GM21723 (cell line): ENCODE data around the gene PRR5L.

Experiments
- ATAC-seq: cut with Tn5 transposase; IDR thresholded peaks from one replicate; pipeline ENCODE4 v1.9.1; 2021; ENCODE audit warnings: mild to moderate bottlenecking, moderate library complexity; ENCODE audit not compliant: unreplicated experiment

PRR5L gene

DNA sequence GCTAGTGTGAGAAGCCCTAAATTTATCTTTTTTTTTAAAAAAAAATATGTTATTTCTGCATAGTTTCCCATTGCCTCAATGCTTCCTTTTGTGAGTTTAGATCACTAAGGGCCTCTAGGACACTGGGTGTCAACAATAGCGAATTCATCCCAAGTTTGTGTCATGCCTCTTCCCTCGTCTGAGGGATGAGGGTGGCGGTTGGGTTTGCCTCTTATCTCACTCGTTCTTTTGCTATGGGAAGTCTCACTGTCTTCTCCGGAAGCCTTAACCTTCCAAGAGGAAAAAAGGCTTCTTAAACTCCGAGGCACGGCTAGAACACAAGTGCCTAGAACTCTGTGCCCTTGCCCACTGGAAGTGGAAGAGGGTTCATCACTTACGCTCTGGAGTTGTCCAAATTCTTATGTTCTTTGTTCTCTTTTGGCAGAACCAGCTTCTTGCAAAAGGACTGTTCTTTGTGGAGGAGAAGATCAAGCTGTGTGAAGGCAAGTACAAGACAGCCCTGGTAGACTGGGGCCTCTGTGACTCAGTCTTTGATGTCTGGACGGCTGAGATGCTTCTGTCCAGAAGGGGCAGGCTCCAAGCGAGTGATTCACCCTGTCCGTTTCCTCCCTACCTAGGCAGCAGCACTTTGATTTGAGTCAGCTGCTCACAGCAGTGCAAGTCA, 135.5 kb downstream of the PRR5L start:
- ATAC-seq: no peak

DNA sequence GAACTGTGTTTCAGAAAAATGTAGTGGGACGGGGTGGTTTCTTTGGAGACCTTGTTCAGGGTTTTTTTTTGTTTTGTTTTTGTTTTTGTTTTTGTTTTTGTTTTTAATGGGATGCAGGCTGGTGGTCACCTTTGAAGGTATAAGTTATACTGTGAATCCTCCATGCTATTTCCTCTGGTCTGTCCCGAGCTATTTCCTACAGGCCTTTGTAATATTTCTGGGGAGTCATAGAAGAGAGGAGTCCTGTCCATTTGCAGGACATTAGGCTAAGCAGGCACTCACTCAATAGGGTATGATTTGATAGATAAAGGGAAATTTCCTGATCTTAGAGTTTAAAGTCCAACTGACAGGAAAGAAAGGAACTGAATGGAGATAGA, 136.0 kb downstream of the PRR5L start:
- no peak for ATAC-seq

DNA sequence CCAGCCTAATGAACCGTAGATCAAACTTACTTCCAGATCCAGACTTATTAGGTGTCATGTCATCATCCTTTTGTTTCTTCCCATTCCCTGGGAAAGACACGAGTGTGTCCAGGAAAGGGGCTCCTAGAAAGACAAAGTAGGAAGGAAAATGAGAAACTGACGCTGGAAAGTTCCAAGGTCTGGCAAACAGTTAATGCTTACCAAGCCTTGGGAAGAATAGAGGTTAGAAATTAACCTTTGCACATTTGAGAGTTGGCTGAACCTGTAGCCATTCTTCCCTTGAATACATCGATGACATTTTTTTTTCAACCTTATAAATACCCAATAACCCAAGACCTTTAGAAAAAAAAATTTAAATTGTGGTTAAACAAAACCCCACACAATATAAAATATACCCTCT, 136.7 kb downstream of the PRR5L start:
- no peak for ATAC-seq

DNA sequence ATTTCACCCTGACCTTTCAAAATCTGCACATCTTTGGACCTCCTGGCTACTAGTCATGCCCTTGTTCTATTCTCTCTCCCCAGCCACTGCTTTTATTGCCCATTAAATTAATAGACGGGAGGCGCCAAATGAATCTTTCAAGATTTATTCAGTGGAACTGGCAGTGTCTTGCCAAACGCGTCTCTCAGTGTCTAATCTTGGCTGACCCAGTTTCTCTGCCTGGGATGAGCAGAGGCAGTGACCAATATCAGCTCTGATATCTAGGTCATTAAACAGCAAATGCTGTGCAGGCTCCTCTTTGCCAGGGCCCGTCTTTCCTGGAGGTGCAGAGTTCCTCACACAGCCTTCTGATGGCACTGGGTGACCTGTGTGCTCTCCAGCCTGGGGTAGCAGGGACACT, 140.0 kb downstream of the PRR5L start:
- no peak for ATAC-seq

DNA sequence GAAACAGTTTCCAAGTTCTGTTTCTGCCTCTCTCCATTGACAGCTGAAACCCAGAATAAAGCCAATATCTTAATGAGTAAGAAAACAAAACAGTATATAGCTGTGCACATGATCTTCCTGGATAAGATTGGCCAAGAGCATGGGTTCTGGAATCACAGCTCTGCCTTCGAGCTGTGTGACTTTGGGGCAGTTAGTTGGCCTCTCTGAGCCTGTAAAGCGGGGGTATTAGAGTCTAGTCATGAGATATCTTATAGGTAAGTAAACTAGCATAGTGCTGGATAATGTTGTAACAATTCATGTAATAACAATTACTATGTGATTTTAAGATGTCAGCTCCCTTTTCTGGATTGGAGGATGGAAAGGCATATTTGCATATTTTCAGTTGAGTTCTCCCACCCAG, 140.5 kb downstream of the PRR5L start:
- ATAC-seq: no peak

DNA sequence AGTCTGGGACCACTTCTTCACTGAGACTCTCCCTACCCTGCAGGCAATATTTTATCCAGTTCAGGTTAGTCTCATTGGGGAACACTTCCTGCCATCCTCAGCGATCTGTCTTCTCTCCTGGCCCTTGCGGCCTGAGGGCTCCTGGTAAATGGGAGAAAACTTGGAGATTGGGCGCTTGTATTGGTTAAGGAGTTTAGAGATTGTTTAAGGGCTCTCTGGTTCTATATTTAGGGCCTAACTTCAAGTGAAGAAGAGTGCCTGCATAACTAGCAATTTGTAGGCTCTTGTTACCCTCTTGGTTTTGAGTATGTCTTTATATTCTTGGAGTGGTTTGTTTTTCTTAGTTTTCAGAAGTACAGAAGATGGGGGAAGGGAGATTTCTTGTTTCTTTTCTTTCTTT, 141.3 kb downstream of the PRR5L start:
- no peak for ATAC-seq

DNA sequence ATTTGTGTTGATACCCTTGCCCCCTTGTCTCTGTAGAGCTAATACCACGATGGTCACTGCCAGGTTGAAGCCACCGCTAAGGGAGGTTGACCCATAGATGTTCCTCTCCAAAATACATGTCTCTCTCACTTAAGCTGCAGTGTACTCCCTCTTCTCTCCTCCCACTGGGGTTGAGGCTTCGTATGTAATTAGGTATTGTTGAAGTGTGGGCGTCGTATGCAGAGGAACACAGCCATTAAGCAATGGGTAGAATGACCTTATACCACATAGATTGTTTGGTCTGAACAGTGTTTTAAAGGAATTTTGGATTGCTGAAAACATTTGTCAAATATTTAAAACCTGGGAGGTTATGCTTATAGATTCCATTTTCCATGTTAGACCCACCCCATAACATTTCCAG, 142.0 kb downstream of the PRR5L start:
- ATAC-seq: no peak

DNA sequence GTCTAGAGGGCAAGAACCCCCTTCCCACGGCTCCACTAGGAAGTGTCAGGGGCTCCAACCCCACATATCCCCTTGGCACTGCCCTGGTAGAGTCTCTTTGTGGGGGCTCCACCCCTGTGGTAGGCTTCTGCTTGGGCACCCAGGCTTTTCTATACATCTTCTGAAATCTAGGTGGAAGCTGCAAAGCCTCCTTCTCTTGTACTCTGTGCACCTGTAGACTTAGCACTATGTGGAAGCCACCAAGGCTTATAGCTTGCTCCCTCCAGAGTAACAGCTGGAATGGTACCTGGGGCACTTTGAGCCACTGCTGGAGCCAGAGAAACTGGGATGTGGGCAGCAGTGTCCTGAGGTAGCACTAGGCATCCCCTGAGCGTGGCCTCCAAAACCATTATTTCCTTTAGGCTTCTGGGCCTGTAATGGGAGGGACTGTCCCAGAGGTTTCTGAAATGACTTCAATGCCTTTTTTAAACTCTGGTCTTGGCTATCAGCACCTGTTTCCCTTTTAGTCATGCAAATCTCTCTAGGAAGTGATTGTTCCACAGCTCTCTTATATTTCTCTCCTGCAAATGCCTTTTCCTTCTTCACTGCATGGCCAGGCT, 145.6 kb downstream of the PRR5L start:
- peak; percentile 99 for ATAC-seq

DNA sequence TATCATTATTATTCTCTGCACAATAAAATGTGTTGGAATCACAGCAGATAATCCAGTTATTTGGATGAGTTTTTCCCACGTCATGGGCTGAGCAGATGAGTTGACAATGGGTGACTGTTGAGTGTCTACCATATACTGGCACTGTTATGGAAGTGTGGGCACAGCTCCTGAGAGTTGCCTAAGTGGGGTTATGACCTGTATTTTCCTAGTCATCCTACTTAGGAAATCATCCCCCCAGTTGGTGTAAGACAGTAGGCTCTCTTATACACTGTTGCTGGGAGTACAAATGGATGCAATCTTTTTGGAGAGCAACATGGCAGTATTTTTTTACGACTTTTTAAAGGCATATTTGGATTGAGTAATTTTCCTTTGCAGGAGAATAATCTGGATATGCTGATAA, 147.6 kb downstream of the PRR5L start:
- ATAC-seq: no peak

DNA sequence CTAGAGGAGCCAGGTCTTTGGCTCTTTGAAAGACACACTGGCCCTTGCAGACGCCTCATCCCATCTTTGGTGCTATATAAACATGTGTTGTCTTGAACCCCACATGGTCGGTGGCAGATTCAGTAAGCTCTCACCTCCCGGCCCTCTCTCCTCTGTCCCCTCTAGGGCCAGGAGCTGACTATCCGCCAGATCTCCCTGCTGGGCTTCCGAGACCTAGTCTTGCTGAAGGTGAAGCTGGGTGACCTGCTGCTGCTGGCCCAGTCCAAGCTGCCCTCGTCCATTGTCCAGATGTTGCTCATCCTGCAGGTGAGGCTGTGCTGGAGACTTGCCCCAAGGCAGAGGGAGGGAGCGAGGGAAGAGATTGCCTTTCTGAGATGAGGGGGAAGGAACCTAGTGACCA, 150.0 kb downstream of the PRR5L start:
- no peak for ATAC-seq

DNA sequence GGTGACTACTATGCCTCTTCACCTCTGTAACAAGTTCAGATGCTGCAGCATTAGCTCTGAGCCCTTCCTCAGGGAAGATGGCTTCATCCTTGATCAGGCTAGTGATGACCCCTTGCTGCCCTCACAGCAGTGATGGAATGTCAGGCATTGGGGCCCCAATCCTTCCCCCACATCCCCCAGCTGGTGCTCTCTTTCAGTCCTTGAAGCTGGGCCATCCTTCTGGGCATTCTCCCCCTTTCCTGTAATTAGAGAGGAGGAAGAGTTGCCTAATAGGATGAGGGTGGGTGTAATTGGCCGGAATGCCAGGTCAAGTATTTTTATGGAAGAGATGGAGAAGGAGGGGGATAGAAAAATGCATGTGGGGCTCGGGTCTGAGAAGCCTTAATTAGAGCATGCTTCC, 151.4 kb downstream of the PRR5L start:
- no peak for ATAC-seq

DNA sequence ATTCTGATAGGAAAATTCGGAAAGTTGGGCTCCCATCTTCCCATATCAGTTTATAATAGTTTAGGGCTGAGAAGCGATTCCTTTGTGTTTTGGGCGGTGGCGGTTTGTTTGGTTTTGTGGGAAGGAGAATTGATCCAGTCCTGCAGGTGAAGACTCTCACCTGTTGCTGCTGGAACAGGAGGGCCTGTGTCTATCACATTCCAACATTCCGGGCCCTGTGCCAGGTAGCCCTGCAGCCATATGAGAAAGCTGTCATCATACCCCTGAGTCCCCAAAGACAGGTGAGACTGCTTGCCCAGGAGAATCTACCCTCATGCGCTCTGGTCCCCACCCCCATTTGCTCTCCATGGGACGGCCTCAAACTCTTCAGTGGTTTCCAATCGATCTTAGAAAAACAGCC, 151.9 kb downstream of the PRR5L start:
- no peak for ATAC-seq

DNA sequence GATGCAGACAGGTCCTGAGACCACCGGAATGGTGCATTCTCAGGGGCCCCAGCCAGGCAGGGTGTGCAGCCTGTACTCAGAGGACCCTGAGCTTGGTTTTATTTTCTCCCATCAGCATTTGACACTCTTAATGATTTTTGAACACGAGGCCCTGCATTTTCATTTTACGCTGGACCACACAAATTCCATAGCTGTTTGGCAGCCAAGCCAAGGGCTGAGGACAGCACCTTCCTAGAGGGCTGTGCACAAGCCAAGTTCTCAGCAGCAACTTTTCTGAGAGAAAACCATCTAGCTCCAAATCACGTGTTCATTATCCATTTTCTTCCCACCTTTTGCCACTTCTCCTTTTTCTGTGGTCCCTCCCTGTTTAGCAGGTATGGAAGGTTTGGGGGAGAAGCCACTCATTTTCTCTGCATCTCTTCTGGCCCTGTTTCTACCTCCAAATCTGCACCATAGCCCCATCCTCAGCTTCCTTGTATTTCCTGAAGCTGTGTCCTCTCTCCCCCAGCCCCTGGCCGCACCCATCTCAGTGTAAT, 153.5 kb downstream of the PRR5L start:
- no peak for ATAC-seq

DNA sequence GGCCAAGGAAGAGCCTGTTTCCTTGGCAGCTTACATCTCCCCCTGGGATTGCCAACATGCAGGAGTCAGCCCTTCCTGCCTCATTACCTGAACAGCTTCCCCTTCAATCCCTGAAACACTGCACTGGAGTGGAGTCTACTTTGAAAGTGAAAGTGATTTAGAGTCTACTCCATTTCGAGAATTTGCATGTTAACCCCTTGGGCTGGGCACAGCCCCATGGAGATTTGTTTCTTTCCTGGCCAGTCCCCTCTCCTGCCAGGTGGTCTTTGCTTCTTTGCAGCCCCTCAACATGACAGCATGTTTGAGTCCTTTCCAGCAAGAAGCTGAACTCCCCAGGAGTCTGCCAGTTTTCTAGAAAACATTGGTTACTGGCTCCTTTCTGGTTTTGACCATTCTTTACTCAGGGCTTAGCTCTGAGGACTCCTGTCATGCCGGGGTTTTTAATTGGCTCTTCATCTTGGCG, 154.1 kb downstream of the PRR5L start:
- ATAC-seq: no peak

DNA sequence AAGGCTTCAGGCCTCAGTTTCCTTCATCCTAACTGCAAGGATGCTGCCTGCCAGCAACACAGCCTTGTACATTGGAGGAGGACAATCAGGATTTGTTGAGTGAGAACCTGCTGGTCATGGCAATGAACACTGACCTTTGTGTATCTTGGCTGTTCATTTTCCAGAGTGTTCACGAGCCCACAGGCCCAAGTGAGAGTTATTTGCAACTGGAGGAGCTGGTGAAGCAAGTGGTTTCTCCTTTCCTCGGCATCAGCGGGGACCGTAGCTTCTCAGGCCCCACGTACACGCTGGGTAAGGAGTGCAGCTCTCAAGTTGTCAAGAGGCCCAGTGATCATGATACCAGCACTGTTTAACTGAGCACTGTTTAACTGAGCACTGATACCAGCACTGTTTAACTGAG, 155.0 kb downstream of the PRR5L start:
- ATAC-seq: no peak

DNA sequence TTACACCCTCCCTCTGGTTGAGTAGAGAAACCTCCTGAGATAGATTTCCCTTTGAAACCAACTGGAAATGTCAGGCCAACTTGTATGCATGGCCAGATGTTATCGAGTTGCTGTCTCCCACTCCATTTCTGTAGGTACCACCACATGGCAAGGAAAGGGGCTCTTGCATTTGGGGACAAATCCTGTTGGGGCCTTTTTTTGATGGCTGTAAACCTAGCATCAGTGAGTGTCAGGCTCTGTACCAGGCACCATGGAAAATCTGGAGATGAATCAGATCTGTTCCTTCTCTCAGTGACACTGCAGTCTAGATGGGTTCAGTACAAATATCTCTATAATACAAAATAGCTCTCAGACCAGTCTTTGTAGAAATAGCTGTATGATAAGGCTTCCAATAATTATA, 155.6 kb downstream of the PRR5L start:
- ATAC-seq: no peak

DNA sequence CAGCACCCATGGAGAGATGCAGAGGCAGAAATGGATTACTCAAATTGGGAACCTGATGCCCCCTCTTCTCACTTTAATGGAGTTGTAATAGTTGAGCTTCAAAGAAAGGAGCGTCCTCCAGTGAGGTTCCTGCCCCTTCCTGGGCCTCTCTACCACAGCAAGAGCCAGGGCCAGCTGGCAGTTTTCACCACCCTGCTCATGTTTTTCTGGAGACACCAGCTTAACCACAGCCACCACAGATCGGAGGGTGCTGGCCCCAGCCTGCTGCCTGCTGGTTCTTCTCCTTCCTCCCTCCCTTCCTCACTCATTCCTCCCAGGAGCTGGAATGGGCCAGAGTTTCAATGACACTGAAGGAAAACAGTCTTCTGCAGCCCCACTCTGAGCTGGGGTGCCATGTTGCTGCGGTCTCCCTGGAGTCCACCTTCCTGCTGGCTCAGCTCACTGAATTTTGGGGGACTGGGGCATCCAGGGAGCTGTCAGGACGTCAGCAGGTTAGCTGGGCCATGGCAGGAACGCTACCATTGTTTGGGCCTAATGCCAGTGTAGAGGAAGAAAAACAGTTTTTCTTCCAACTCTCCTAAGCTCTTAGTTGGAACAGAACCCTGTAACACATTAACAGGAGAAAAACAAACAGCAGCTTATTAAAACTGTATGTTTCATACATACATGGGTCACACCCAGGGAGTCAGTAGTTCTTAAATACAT, 156.3 kb downstream of the PRR5L start:
- ATAC-seq: no peak

DNA sequence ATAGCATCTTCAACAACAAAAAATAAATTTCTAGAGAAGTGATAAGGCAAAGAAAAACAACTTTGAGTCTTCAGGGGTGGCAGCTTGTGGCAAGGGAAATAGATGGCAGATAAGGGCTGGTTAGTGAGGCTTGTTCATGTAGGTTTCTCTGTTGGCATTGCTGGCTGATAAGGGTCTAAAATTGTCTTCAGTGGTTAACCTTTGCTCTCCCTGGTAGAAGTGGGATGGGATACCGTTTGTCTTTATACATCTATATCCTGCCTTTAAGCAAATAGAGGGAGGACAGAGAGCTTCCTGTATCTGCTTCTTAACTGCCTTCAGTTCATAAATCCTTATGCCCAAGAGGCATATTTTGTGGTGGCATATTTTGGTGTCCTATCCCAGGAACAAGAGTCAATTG, 156.9 kb downstream of the PRR5L start:
- no peak for ATAC-seq

DNA sequence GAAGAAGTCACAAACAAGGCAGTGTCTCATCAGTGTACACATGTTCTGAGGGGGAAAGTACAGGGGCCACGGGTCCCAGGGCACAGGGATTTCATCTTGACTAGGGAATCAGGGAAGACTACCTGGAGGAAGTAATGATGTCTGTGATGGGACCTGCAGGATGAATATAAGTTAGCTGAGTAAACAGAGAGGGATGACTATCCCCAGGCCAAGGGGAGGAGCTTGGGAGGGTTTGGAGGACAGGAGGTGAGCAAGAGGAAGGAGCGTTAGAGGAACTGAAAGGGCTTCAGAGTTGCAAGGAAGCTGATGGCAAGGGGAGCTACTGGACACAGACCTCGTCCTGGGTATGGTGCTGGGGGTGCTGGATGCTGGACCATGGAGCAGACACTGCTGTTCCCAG, 157.6 kb downstream of the PRR5L start:
- peak; percentile 43 for ATAC-seq

DNA sequence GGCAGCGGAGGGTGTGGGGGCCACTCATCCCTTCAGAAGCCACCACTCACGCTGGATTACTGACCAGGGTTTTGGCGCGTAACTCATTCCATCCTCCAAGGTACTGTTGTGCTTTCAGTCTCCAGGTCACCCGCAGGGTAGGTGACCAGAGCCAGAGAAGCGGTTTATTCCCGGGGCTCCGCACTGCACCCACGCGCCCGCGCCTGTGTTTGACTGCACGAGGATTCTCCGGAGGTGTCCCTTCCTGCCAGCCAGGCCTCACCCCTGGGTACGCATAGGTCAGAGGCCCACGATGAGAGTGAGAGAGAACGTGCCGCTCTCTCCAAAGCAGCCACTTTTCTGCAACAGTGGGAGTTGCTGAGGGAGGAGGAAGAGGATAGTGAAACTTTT, 158.5 kb downstream of the PRR5L start:
- no peak for ATAC-seq

DNA sequence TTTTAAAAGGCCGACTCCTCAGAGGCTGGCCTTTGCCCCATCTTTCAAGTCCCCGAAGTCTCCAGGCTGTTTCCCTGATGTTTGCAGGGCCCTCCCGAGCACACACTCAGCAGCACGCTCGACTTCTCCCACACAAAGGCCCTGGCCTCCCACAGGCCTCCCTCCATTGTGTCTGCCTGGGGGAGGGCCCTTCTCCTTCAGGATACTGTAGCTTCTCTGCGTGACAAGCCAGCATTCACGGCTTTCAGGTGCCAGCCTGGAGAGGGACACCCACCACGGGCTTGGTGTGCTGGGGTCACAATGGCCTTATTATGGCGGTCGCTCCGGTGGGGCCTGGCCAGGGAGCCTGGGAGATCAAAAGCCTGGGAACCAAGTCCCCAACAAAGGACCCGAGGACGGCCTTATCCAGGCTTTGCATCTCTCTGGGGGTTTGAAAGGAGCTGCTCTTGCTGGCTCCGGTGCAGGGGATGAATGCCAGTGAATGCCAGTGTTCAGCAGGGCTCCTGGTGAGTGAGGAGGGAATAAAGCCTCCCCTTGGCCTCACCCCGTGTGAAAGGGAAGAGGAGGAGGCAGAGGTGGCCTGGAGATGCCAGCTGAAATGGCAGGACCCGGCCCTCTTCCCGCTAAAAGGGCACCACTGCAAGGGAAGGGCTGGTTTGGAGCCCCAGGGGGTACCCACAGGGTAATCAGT, 159.0 kb downstream of the PRR5L start:
- no peak for ATAC-seq

DNA sequence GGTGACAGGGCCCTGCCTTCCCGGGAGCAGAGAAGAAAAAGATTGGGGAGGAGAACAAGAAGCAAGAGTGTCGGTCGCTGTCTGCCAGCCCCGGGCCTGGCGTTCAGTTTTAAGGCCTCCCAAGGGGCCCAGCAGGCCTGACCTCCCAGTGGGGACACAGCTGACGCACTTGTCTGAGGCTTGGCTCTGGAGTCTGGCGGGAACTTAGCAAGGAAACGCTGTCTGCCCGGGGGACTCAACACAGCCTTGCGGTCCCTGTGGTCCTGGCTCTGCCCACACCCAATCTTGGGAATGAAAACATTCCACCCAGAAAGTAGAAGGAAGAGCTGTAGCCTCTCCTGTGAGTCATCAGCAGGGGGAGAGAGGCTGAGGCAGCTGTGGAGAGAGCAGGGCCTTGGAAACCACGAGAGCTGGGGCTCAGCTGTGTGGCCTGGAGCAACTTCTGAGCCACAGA, 159.6 kb downstream of the PRR5L start:
- ATAC-seq: no peak
